ENCODE data around the gene PDE3A. TPM values are rescaled to one million over a fixed set of nuclear protein-coding genes. Genes with fewer than 3 reads are reported as not detected.
A peak's percentile ranks its signal among the peaks of the same experiment; 100 is the strongest.

PDE3A gene
- total RNA-seq, 1 donor from 2014 or later, result 27.9 TPM

- no peaks in the 10 kb centered on the region for H3K27me3 Mint-ChIP-seq (ENCODE audit: low read depth)
- no peak overlapping the region for H3K4me3 Mint-ChIP-seq (ENCODE audit: unreplicated experiment)
- H3K9me3 Mint-ChIP-seq (ENCODE audit: low read depth), result peaks cover 2% of the 10 kb centered on the region
- no peak for DNase-seq (ENCODE audit: low spot score)
- no peak for TF ChIP-seq CTCF (IDR thresholded peaks at IDR 0.05)
- no peaks in the 10 kb centered on the region for H3K36me3 Mint-ChIP-seq (ENCODE audit: low read depth)
- peaks cover 60% of the 10 kb centered on the region for H3K4me1 Mint-ChIP-seq (ENCODE audit: low read depth)
- H3K27ac Mint-ChIP-seq (ENCODE audit: unreplicated experiment), result peak overlapping the region; percentile 46
These were observed 114.2 kb downstream of the PDE3A start for GRCh38 chr12:20482491-20483054.

- no peak for TF ChIP-seq CTCF (IDR thresholded peaks at IDR 0.05)
- H3K9me3 Mint-ChIP-seq (ENCODE audit: low read depth), result peaks cover 2% of the 10 kb centered on the region
- H3K4me1 Mint-ChIP-seq (ENCODE audit: low read depth), result peaks cover 66% of the 10 kb centered on the region
- no peaks in the 10 kb centered on the region for H3K36me3 Mint-ChIP-seq (ENCODE audit: low read depth)
- H3K4me3 Mint-ChIP-seq (ENCODE audit: unreplicated experiment), result no peak overlapping the region
- DNase-seq (ENCODE audit: low spot score), result no peak
- H3K27ac Mint-ChIP-seq (ENCODE audit: unreplicated experiment), result no peak overlapping the region
- H3K27me3 Mint-ChIP-seq (ENCODE audit: low read depth), result no peaks in the 10 kb centered on the region
These were observed 115.4 kb downstream of the PDE3A start for GRCh38 chr12:20483776-20484175.

GRCh38 chr12:20486233-20486632, 117.9 kb downstream of the PDE3A start:
- Mint-ChIP-seq H3K27me3 (ENCODE audit: low read depth) (no peaks in the 10 kb centered on the region), H3K27ac (ENCODE audit: unreplicated experiment) (no peak overlapping the region), H3K36me3 (ENCODE audit: low read depth) (no peaks in the 10 kb centered on the region), H3K4me1 (ENCODE audit: low read depth) (peaks cover 72% of the 10 kb centered on the region), H3K4me3 (ENCODE audit: unreplicated experiment) (no peak overlapping the region), H3K9me3 (ENCODE audit: low read depth) (peaks cover 2% of the 10 kb centered on the region)
- TF ChIP-seq CTCF (IDR thresholded peaks at IDR 0.05), result peak; percentile 55
- DNase-seq (ENCODE audit: low spot score), result no peak

GRCh38 chr12:20487519-20487918, 119.2 kb downstream of the PDE3A start:
- TF ChIP-seq CTCF (IDR thresholded peaks at IDR 0.05), result no peak
- no peak overlapping the region for H3K4me3 Mint-ChIP-seq (ENCODE audit: unreplicated experiment)
- no peak for DNase-seq (ENCODE audit: low spot score)
- H3K9me3 Mint-ChIP-seq (ENCODE audit: low read depth), result peaks cover 4% of the 10 kb centered on the region
- peaks cover 77% of the 10 kb centered on the region for H3K4me1 Mint-ChIP-seq (ENCODE audit: low read depth)
- no peaks in the 10 kb centered on the region for H3K36me3 Mint-ChIP-seq (ENCODE audit: low read depth)
- no peaks in the 10 kb centered on the region for H3K27me3 Mint-ChIP-seq (ENCODE audit: low read depth)
- no peak overlapping the region for H3K27ac Mint-ChIP-seq (ENCODE audit: unreplicated experiment)

GRCh38 chr12:20489645-20490044, 121.3 kb downstream of the PDE3A start:
- H3K4me1 Mint-ChIP-seq (ENCODE audit: low read depth), result peaks cover 73% of the 10 kb centered on the region
- no peak for DNase-seq (ENCODE audit: low spot score)
- H3K36me3 Mint-ChIP-seq (ENCODE audit: low read depth), result no peaks in the 10 kb centered on the region
- peaks cover 4% of the 10 kb centered on the region for H3K9me3 Mint-ChIP-seq (ENCODE audit: low read depth)
- no peaks in the 10 kb centered on the region for H3K27me3 Mint-ChIP-seq (ENCODE audit: low read depth)
- no peak overlapping the region for H3K4me3 Mint-ChIP-seq (ENCODE audit: unreplicated experiment)
- no peak for TF ChIP-seq CTCF (IDR thresholded peaks at IDR 0.05)
- H3K27ac Mint-ChIP-seq (ENCODE audit: unreplicated experiment), result no peak overlapping the region
